Suprapubic skin (tissue), 4 donors: ENCODE measurements around the gene ZNF385D. TPM values are rescaled to one million over a fixed set of nuclear protein-coding genes. Genes with fewer than 3 reads are reported as not detected.

Source experiments
- DNase-seq, 2 donors: peaks; one replicate each; pipeline ENCODE4 v3.0.0-alpha.2; 2019; ENCODE audit warnings: low spot score in 2 of 2
- H3K27ac ChIP-seq: fragments of 200-600 bp; sonication (generic); one replicate; pipeline ENCODE4 v1.5.1; 2019
- H3K27me3 ChIP-seq: fragments of 200-600 bp; sonication (generic); one replicate; pipeline ENCODE4 v1.5.1; 2019
- H3K36me3 ChIP-seq: fragments of 200-600 bp; sonication (generic); one replicate; pipeline ENCODE4 v1.5.1; 2019
- H3K4me1 ChIP-seq: fragments of 200-600 bp; sonication (generic); one replicate; pipeline ENCODE4 v1.5.1; 2019
- H3K4me3 ChIP-seq: fragments of 200-600 bp; sonication (generic); one replicate; pipeline ENCODE4 v1.5.1; 2019; ENCODE audit warnings: mild to moderate bottlenecking
- H3K9me3 ChIP-seq: fragments of 200-600 bp; sonication (generic); one replicate; pipeline ENCODE4 v1.5.1; 2019
- EP300 ChIP-seq: sonication (generic); formaldehyde crosslinking; IDR thresholded peaks from one replicate; pipeline ENCODE4 v1.6.1; 2017; ENCODE audit warnings: antibody characterized with exemption
- POLR2A ChIP-seq, 2 donors: fragments of 450-650 bp; IDR thresholded peaks; one replicate each; pipeline ENCODE4 v1.6.1; 2017; ENCODE audit warnings: antibody characterized with exemption in 2 of 2, mild to moderate bottlenecking in 2 of 2, moderate library complexity in 2 of 2
- POLR2AphosphoS5 ChIP-seq, 3 donors: sonication (generic); formaldehyde crosslinking; IDR thresholded peaks; one replicate each; pipeline ENCODE4 v1.6.1; 2017; ENCODE audit warnings: antibody characterized with exemption in 3 of 3
- WGBS: methylation state at CpG from one replicate; pipeline ENCODE4 v1.1.5; 2018; 5-methylcytosine and 5-hydroxymethylcytosine counted together
- total RNA-seq, 4 donors: library from RNA; depleted of rRNA; stranded (reverse); fragments of >200 nt; gene quantifications; one replicate each; pipeline ENCODE4 v1.1.0, GENCODE V29; 2016
- TF ChIP-seq, protein P1 (sequence below), 2 donors: fragments of 200-600 bp in 1 of 2; fragments of 450-650 bp in 1 of 2; sonication (generic) in 1 of 2; IDR thresholded peaks; one replicate each; pipeline ENCODE4 v1.5.1; 2016 to 2019; ENCODE audit warnings: antibody characterized with exemption in 2 of 2, mild to moderate bottlenecking in 1 of 2, moderate library complexity in 1 of 2

ZNF385D gene
- total RNA-seq, 4 donors from 2014 or later: 0.86 to 3.7 (median 1.6) TPM

DNA sequence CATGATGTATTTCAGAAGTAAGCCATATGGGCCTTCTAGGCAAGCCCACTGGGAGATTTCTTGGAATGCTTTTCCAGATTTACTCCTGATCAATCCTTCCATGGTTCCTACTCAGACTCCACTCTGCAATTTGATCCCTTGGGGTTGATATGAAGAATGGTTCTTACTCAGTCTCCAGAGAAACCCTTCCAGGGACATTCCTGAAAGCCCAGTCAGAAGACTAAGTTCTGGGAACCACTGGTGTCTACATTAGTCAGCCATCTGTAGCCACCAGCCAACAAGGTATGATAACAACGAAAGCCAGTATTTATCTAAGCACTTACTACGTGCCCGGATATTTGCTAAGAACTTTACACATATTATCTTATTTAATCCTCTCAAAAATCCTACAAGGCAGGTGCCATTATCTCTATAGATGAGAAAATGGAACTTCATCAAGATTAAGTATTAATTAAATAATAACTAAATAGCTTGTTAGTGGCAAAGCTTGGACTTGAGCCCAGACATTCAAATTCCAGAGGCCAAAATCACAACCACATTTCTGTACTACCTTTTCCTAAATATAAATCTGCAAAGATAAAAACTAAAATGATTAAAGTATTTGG is 32.7 kb downstream of the ZNF385D start:
- TF ChIP-seq, protein P1, sequence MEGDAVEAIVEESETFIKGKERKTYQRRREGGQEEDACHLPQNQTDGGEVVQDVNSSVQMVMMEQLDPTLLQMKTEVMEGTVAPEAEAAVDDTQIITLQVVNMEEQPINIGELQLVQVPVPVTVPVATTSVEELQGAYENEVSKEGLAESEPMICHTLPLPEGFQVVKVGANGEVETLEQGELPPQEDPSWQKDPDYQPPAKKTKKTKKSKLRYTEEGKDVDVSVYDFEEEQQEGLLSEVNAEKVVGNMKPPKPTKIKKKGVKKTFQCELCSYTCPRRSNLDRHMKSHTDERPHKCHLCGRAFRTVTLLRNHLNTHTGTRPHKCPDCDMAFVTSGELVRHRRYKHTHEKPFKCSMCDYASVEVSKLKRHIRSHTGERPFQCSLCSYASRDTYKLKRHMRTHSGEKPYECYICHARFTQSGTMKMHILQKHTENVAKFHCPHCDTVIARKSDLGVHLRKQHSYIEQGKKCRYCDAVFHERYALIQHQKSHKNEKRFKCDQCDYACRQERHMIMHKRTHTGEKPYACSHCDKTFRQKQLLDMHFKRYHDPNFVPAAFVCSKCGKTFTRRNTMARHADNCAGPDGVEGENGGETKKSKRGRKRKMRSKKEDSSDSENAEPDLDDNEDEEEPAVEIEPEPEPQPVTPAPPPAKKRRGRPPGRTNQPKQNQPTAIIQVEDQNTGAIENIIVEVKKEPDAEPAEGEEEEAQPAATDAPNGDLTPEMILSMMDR (IDR thresholded peaks at IDR 0.05): no peak
- TF ChIP-seq EP300 (no peak), POLR2A (IDR thresholded peaks at IDR 0.05) (no peak), POLR2AphosphoS5 (IDR thresholded peaks at IDR 0.05) (no peak)
- WGBS: 78% methylated on average over 3 of the region's 3 CpGs
- no peak overlapping the region for H3K27ac ChIP-seq
- H3K4me1 ChIP-seq: no peaks in the 10 kb centered on the region
- peaks cover 3% of the 10 kb centered on the region for H3K9me3 ChIP-seq
- no peak overlapping the region for H3K4me3 ChIP-seq
- no peaks in the 10 kb centered on the region for H3K27me3 ChIP-seq
- no peaks in the 10 kb centered on the region for H3K36me3 ChIP-seq
- no peak for DNase-seq

DNA sequence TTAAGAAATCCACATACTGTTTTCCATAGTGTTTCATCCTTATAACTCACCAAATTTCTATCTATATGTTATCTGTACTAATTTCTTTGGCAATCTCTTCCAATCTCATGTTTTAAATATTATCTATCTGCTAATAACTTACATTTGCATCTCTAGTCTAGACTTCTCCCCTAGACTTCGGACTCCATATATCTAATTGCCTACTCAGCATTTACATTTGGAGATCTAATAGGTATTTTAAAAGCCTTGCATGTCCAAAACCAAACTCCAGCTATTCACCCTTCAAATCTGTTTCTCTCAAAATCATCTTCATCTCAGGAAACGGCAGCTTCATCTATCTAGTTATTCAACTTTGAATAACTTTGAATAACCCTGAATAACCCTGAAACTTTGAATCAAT is 35.3 kb downstream of the ZNF385D start:
- Histone ChIP-seq H3K9me3 (peaks cover 3% of the 10 kb centered on the region), H3K4me3 (no peak overlapping the region), H3K4me1 (no peaks in the 10 kb centered on the region), H3K27ac (no peak overlapping the region), H3K27me3 (no peaks in the 10 kb centered on the region), H3K36me3 (no peaks in the 10 kb centered on the region)
- DNase-seq: no peak
- 74% methylated on average over 2 of the region's 2 CpGs for WGBS
- TF ChIP-seq EP300: no peak
- TF ChIP-seq POLR2AphosphoS5 (IDR thresholded peaks at IDR 0.05): no peak
- TF ChIP-seq, protein P1 (IDR thresholded peaks at IDR 0.05): no peak
- TF ChIP-seq POLR2A (IDR thresholded peaks at IDR 0.05): no peak

DNA sequence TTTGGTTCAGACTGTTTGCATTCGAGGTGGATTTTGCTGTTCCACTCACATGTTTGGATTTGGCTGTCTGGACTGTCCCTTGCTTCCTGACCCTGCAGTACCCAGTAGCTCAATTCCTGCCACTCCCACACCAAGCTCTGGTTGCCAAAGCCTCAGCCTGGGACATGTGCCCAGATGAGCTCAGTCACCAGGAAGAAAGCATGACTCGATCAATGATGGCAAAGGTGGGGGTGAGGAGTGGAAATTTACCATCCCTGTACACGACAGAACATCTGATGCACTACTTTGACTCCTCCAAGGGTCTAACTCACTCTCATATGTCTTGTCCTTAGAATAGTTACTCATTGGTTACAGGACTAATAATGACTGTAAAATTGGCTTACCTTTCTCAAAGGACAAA is 45.2 kb downstream of the ZNF385D start:
- H3K27ac ChIP-seq: no peak overlapping the region
- H3K4me1 ChIP-seq: no peaks in the 10 kb centered on the region
- no peak overlapping the region for H3K4me3 ChIP-seq
- TF ChIP-seq EP300 (no peak), POLR2A (IDR thresholded peaks at IDR 0.05) (no peak), POLR2AphosphoS5 (IDR thresholded peaks at IDR 0.05) (no peak)
- TF ChIP-seq, protein P1 (IDR thresholded peaks at IDR 0.05): no peak
- 15% methylated on average over 3 of the region's 3 CpGs for WGBS
- DNase-seq: peak in 1 of 2 donors; percentile 72
- no peaks in the 10 kb centered on the region for H3K36me3 ChIP-seq
- no peaks in the 10 kb centered on the region for H3K27me3 ChIP-seq
- H3K9me3 ChIP-seq: no peaks in the 10 kb centered on the region

DNA sequence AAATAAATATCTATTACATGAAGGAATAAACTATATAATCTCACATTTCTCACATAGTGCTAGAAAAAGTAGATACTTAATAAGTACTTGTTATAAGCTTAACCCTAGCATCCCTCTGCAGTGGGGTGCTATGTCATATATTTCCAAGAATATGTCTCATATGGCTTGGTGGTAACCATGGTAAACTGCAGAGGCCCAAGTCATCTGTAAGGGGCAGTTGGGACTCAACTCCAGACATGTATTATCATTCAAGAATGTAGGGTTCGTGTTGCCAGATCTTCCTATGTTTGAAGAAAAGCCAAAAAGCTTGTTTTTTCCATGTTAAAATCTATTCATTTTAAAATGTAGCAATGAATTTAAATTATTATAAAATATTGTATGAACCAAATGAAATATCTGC is 46.2 kb downstream of the ZNF385D start:
- Histone ChIP-seq H3K9me3 (no peaks in the 10 kb centered on the region), H3K36me3 (no peaks in the 10 kb centered on the region), H3K4me1 (no peaks in the 10 kb centered on the region), H3K27ac (no peak overlapping the region), H3K4me3 (no peak overlapping the region), H3K27me3 (no peaks in the 10 kb centered on the region)
- WGBS: 89% methylated on average over 1 of the region's 1 CpG
- TF ChIP-seq EP300: no peak
- DNase-seq: no peak

DNA sequence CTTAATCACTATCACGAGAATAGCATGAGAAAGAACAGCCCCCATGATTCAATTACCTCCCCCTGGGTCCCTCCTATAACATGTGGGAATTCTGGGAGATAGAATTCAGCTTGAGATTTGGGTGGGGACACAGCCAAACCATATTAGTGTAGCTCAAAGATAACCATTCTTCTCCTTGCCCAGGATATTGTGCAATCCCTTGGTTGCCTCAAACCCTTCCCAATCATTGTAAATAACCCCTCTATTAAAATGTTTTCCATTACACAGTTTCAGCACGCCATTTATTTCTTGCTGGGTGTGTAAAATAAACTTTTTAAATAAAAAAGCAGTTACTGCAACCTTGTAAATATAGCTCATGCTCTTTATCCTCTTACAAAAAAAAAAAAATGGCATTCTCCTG is 47.7 kb downstream of the ZNF385D start:
- 69% methylated on average over 2 of the region's 2 CpGs for WGBS
- Histone ChIP-seq H3K27ac (no peak overlapping the region), H3K4me3 (no peak overlapping the region), H3K4me1 (no peaks in the 10 kb centered on the region), H3K36me3 (no peaks in the 10 kb centered on the region), H3K9me3 (no peaks in the 10 kb centered on the region), H3K27me3 (no peaks in the 10 kb centered on the region)
- TF ChIP-seq, protein P1 (IDR thresholded peaks at IDR 0.05): no peak
- no peak for TF ChIP-seq POLR2AphosphoS5 (IDR thresholded peaks at IDR 0.05)
- no peak for TF ChIP-seq EP300
- TF ChIP-seq POLR2A (IDR thresholded peaks at IDR 0.05): no peak
- DNase-seq: no peak

DNA sequence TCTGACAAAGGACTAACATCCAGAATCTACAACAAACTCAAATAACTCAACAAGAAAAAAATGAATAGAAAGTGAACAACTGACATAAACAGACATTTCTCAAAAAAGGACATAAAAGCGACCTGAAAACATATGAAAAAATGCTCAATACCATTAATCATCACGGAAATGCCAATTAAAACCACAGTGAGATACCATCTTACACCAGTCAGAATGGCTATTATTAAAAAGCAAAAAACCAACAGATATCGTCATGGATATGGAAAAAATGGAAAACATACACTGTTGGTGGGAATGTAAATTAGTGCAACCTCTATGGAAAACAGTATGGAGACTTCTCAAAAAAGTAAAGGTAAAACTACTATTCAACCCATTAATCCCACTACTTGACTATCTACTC is 53.3 kb downstream of the ZNF385D start:
- no peaks in the 10 kb centered on the region for H3K4me1 ChIP-seq
- TF ChIP-seq EP300 (no peak), POLR2AphosphoS5 (IDR thresholded peaks at IDR 0.05) (no peak), POLR2A (IDR thresholded peaks at IDR 0.05) (no peak)
- TF ChIP-seq, protein P1 (IDR thresholded peaks at IDR 0.05): no peak
- DNase-seq: no peak
- 85% methylated on average over 3 of the region's 3 CpGs for WGBS
- H3K27ac ChIP-seq: no peak overlapping the region
- H3K4me3 ChIP-seq: no peak overlapping the region
- no peaks in the 10 kb centered on the region for H3K36me3 ChIP-seq
- H3K27me3 ChIP-seq: no peaks in the 10 kb centered on the region
- H3K9me3 ChIP-seq: no peaks in the 10 kb centered on the region
